ENCODE data around the gene CTTNBP2. TPM values are rescaled to one million over a fixed set of nuclear protein-coding genes. Genes with fewer than 3 reads are reported as not detected.

CTTNBP2 gene
- total RNA-seq, 4 donors from 2014 or later, result 6.8 to 15.4 (median 10.3) TPM

- TF ChIP-seq CTCF (IDR thresholded peaks at IDR 0.05; ENCODE audit: low read depth), result no peak
Observed at GRCh38 chr7:117824592-117824991, 48.6 kb downstream of the CTTNBP2 start.

- no peak for TF ChIP-seq CTCF (IDR thresholded peaks at IDR 0.05; ENCODE audit: low read depth)
Observed at GRCh38 chr7:117819558-117819957, 53.7 kb downstream of the CTTNBP2 start.

GRCh38 chr7:117818232-117818631 lies 55.0 kb downstream of the CTTNBP2 start:
- no peak for TF ChIP-seq CTCF (IDR thresholded peaks at IDR 0.05; ENCODE audit: low read depth)

- TF ChIP-seq CTCF (IDR thresholded peaks at IDR 0.05; ENCODE audit: low read depth), result no peak
Observed at GRCh38 chr7:117816727-117817126, 56.5 kb downstream of the CTTNBP2 start.

DNA sequence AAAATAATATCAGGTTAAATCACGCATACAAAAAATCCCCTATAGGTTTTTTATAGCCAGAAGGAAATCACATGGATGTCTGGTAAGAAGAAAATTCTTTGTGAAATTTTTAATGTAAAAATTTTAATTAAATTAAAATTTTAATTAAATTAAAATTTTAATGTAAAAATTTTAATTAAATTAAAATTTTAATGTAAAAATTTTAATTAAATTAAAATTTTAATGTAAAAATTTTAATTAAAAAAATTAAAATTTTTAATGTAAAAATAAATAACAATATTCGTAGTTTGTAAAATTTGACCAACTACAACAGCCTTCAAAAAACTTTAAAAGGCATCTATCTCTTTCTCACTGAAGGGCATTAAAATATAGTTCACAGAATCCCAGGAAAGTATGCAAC lies 61.5 kb downstream of the CTTNBP2 start:
- TF ChIP-seq CTCF (IDR thresholded peaks at IDR 0.05; ENCODE audit: low read depth), result no peak

DNA sequence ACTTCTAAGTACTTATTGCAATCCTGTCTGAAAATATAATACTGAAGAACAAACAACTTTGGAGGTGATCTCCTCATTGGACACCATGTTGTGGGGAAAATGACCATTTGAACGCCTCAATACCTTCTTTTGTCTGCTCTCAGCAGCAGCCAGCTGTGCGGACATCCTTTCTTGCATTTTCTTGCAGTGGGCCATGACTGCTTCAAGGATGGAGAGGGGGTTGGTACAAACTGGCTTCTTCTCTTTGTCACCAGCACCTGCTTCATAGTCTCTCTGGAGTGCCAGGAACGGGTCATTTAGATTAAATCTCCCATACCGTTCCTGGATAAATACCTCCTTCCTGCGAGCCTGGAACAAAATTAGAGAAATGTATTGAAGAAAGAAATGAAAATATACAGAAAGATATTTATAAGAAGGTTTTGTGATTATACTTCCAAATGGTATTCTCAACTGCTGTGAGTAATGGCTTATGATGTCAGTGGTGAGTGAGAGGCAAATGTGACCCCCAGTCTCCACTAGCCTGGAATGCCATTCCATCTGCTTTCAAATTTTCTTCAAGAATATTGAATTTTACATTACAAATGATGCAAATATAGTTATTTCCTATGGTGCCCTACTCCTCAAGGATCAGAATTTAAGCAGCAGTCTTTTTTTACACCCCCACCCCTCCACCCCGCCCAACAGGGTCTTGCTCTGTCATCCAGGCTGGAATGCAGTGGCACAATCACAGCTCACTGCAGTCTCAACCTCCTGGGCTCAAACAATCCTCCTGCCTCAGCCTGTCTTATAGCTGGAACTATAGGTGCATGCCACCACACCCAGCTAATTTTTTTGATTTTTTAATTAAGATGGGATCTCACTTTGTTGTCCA lies 62.4 kb downstream of the CTTNBP2 start:
- TF ChIP-seq CTCF (IDR thresholded peaks at IDR 0.05; ENCODE audit: low read depth), result no peak

- TF ChIP-seq CTCF (IDR thresholded peaks at IDR 0.05; ENCODE audit: low read depth), result no peak
Observed at GRCh38 chr7:117809958-117810357, 63.3 kb downstream of the CTTNBP2 start.
